Activated CD4-positive, alpha-beta memory T cell treated with anti-CD3 and anti-CD28 coated beads for 36 hours (primary cell): ENCODE results near the gene EDEM2. TPM values are rescaled to one million over a fixed set of nuclear protein-coding genes. Genes with fewer than 3 reads are reported as not detected.

ENCODE experiments used
- CTCF ChIA-PET: fragments of 350-600 bp; sonication (Branson Sonifier 250); formaldehyde crosslinking; loops from one replicate; lab custom pipeline; 2021; ENCODE audit warnings: antibody characterized with exemption, inconsistent platforms; lab: Charles Lee
- POLR2A ChIA-PET: fragments of 350-600 bp; sonication (Branson Sonifier 250); formaldehyde crosslinking; loops from one replicate; lab custom pipeline; 2021; ENCODE audit warnings: antibody characterized with exemption; lab: Charles Lee
- DNase-seq: peaks from one replicate; pipeline ENCODE4 v3.0.0-alpha.2; 2020
- H3K27ac Mint-ChIP-seq: one replicate; pipeline ENCODE4 v1.8.0; 2021; ENCODE audit warnings: mixed read lengths
- H3K27me3 Mint-ChIP-seq: one replicate; pipeline ENCODE4 v1.8.0; 2021; ENCODE audit warnings: mixed read lengths
- H3K36me3 Mint-ChIP-seq: one replicate; pipeline ENCODE4 v1.8.0; 2021; ENCODE audit warnings: mixed read lengths
- H3K4me1 Mint-ChIP-seq: one replicate; pipeline ENCODE4 v1.8.0; 2021; ENCODE audit warnings: low read depth, mixed read lengths
- H3K4me3 Mint-ChIP-seq: one replicate; pipeline ENCODE4 v1.8.0; 2021; ENCODE audit warnings: mild to moderate bottlenecking, mixed read lengths
- H3K9me3 Mint-ChIP-seq: one replicate; pipeline ENCODE4 v1.8.0; 2021; ENCODE audit warnings: mixed read lengths
- intact Hi-C: fragments of 100-400 bp; cut with micrococcal nuclease; formaldehyde crosslinking; loops from one replicate; pipeline ENCODE4 v1.15.1; 2023
- total RNA-seq, 2 experiments: library from RNA; stranded (reverse); gene quantifications; one replicate each; pipeline ENCODE4 v1.2.3, GENCODE V29; 2021

The EDEM2 gene
- total RNA-seq, 2 experiments from 2014 or later, result 17.3 to 19.9 TPM

GRCh38 chr20:35135867-35136586 lies 11.1 kb downstream of the EDEM2 start:
- CTCF ChIA-PET, result no interaction called here
- H3K9me3 Mint-ChIP-seq, result no peaks in the 10 kb centered on the region
- H3K4me1 Mint-ChIP-seq, result no peaks in the 10 kb centered on the region
- intact Hi-C loops, result no loop called here
- POLR2A ChIA-PET, result no interaction called here
- no peak overlapping the region for H3K27ac Mint-ChIP-seq
- DNase-seq, result no peak
- H3K36me3 Mint-ChIP-seq, result peaks cover 29% of the 10 kb centered on the region
- no peaks in the 10 kb centered on the region for H3K27me3 Mint-ChIP-seq
- H3K4me3 Mint-ChIP-seq, result no peak overlapping the region

DNA sequence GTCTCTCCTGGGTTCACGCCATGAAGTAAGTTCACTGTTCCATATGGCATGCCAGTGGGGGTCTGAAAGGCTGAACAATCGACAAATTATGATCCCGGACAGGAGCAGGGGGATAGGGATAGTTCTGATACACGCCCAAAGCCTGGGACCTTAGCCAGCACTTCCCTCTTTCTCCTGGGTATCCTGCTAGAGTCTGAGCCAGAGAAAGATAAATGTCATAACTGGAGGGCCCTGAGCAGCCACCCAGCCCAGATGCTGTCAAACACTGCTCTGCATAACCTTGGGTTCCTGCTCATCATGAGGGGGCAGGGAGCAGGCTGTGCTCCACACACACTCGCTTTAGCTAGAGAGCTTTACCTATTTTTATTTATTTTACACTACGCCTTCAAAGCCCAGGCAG lies 12.3 kb downstream of the EDEM2 start:
- Mint-ChIP-seq H3K4me1 (no peaks in the 10 kb centered on the region), H3K27me3 (no peaks in the 10 kb centered on the region), H3K9me3 (no peaks in the 10 kb centered on the region), H3K4me3 (no peak overlapping the region), H3K27ac (no peak overlapping the region), H3K36me3 (peaks cover 29% of the 10 kb centered on the region)
- no peak for DNase-seq
- intact Hi-C loops, result no loop called here
- POLR2A ChIA-PET, result no interaction called here
- CTCF ChIA-PET, result no interaction called here

DNA sequence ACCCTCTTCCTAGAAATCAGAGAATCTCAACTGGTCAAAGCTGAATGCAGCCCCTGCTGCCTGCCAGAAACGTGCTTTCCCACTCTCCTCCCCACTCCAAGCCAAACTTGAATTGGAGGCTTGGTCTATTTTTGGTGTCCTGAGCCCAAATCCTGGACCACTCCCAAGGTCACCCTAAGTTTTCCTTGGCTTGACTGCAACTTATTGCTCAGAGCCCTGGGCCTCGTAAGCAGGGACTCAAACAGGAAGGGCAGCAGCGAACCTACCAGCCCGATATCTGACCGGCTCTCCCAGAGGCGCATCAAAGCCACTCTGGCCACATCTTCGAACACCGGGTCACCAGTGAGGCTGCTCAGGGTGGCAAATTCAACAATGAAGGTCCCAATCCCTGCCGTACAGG lies 12.7 kb downstream of the EDEM2 start:
- POLR2A ChIA-PET, result no interaction called here
- H3K27me3 Mint-ChIP-seq, result no peaks in the 10 kb centered on the region
- H3K4me3 Mint-ChIP-seq, result no peak overlapping the region
- H3K4me1 Mint-ChIP-seq, result no peaks in the 10 kb centered on the region
- DNase-seq, result no peak
- CTCF ChIA-PET, result no interaction called here
- H3K36me3 Mint-ChIP-seq, result peaks cover 29% of the 10 kb centered on the region
- no peak overlapping the region for H3K27ac Mint-ChIP-seq
- H3K9me3 Mint-ChIP-seq, result no peaks in the 10 kb centered on the region
- intact Hi-C loops, result no loop called here

DNA sequence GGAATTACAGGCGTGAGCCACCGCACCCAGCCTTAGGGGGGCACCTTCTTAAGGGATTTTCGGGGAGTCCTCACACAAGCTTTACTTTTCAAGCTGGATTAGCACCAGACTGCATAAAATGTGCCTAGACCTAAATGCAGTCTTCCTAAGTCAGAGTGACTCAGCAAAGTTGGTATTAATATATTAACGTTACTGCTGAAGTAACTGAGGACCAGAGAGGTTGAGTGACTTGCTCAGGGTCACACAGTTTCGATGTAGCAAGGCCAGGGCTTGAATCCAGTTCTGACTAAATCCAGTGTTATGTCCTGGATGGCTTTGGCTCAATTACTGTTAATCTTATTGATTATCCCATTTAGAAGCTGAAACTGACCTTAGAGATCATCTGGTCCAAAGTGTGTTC lies 13.4 kb downstream of the EDEM2 start:
- H3K36me3 Mint-ChIP-seq, result peaks cover 29% of the 10 kb centered on the region
- H3K27me3 Mint-ChIP-seq, result no peaks in the 10 kb centered on the region
- no peak overlapping the region for H3K4me3 Mint-ChIP-seq
- CTCF ChIA-PET, result interaction anchor here (1.0 kb wide), 1 partner anchor 11 kb away, joined by 3 read pairs; no protein-coding TSS in a partner anchor
- DNase-seq, result no peak
- intact Hi-C loops, result no loop called here
- H3K4me1 Mint-ChIP-seq, result no peaks in the 10 kb centered on the region
- no peak overlapping the region for H3K27ac Mint-ChIP-seq
- POLR2A ChIA-PET, result no interaction called here
- no peaks in the 10 kb centered on the region for H3K9me3 Mint-ChIP-seq

DNA sequence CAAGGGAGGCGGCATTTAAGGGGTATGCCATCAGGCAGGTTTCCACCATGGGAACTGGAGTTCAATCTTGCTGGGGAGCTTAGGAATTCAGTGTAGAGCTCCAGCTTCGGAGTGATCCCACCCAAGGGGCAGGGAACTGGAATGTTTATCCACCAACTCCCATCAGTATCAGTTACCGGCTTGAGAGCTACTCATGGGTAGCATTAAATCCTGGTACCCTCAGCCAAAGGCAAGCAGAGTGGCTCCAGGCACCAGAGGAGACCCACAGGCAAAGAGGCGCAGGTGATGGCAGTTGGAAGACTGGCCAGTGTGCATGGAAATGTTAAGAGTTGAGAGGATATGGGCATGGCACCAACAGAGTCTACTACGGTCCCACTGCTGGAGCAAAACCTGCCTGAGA lies 14.1 kb downstream of the EDEM2 start:
- Mint-ChIP-seq H3K27ac (no peak overlapping the region), H3K9me3 (no peaks in the 10 kb centered on the region), H3K36me3 (peaks cover 26% of the 10 kb centered on the region), H3K27me3 (no peaks in the 10 kb centered on the region), H3K4me3 (no peak overlapping the region), H3K4me1 (no peaks in the 10 kb centered on the region)
- DNase-seq, result no peak
- intact Hi-C loops, result no loop called here
- POLR2A ChIA-PET, result no interaction called here
- CTCF ChIA-PET, result interaction anchor here (0.7 to 1.0 kb wide), 2 partner anchors 12 kb away, joined by 3 read pairs; no protein-coding TSS in a partner anchor

DNA sequence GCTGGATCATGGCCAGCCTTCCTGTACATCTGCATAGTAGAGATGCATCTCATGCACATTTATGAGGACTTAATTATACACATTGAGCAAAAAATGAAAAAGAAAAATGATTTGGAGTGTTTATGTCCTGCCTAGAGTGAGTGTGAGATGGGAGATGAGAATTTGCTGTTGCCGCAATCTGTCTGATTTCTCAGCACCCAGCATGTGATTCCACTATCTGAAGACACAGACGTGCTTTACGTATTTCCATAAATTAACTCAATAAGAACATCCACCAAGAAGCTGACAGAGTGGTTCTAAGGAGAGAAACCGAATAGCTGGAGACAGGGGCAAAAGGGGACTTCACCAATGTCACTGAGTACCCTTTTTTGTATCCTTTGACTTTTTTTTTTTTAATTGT lies 15.2 kb downstream of the EDEM2 start:
- ChIA-PET CTCF (interaction anchor here (1.9 kb wide), 1 partner anchor 36 kb away, joined by 8 read pairs; no protein-coding TSS in a partner anchor), POLR2A (no interaction called here)
- H3K27me3 Mint-ChIP-seq, result no peaks in the 10 kb centered on the region
- no peak for DNase-seq
- no peaks in the 10 kb centered on the region for H3K9me3 Mint-ChIP-seq
- no peak overlapping the region for H3K4me3 Mint-ChIP-seq
- peaks cover 25% of the 10 kb centered on the region for H3K36me3 Mint-ChIP-seq
- H3K27ac Mint-ChIP-seq, result no peak overlapping the region
- intact Hi-C loops, result no loop called here
- no peaks in the 10 kb centered on the region for H3K4me1 Mint-ChIP-seq

- intact Hi-C loops, result no loop called here
- Mint-ChIP-seq H3K4me1 (no peaks in the 10 kb centered on the region), H3K27ac (no peak overlapping the region), H3K4me3 (no peak overlapping the region), H3K36me3 (peaks cover 30% of the 10 kb centered on the region), H3K27me3 (no peaks in the 10 kb centered on the region), H3K9me3 (no peaks in the 10 kb centered on the region)
- CTCF ChIA-PET, result interaction anchor here (1.0 kb wide), 1 partner anchor 15 kb away, joined by 4 read pairs; no protein-coding TSS in a partner anchor
- POLR2A ChIA-PET, result no interaction called here
- no peak for DNase-seq
Measured at GRCh38 chr20:35129647-35130069, 17.5 kb downstream of the EDEM2 start.

DNA sequence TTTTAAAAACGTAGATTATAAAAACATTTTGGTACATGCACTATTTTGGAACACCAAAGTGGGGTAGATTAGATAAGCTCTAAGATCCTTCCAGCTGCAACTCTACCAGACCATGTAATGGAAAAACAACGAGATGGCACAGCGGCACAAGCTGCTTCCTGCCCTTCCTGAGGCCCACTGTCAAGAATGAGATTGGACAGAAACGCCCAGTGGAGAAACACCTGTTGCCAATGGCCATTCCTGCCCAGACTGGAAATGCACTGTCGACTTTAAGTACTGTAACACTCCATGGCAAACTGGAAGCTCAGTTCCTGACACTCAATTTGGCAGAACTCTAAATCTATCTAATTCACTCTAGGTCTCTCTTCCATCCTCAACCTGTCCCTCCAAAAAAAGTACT lies 21.4 kb downstream of the EDEM2 start:
- Mint-ChIP-seq H3K27me3 (no peaks in the 10 kb centered on the region), H3K9me3 (no peaks in the 10 kb centered on the region), H3K36me3 (peaks cover 35% of the 10 kb centered on the region), H3K4me1 (peaks cover 2% of the 10 kb centered on the region), H3K27ac (no peak overlapping the region), H3K4me3 (no peak overlapping the region)
- ChIA-PET POLR2A (interaction anchor here (0.7 to 1.5 kb wide), 2 partner anchors 14 to 21 kb away, joined by 3 to 6 read pairs; partner anchors contain the start of gene EDEM2), CTCF (interaction anchor here (0.9 kb wide), 1 partner anchor 19 kb away, joined by 3 read pairs; no protein-coding TSS in a partner anchor)
- intact Hi-C loops, result no loop called here
- no peak for DNase-seq

- H3K27ac Mint-ChIP-seq, result no peak overlapping the region
- no peak overlapping the region for H3K4me3 Mint-ChIP-seq
- no peak for DNase-seq
- no peaks in the 10 kb centered on the region for H3K27me3 Mint-ChIP-seq
- peaks cover 44% of the 10 kb centered on the region for H3K36me3 Mint-ChIP-seq
- H3K4me1 Mint-ChIP-seq, result peaks cover 2% of the 10 kb centered on the region
- intact Hi-C loops, result no loop called here
- no peaks in the 10 kb centered on the region for H3K9me3 Mint-ChIP-seq
- ChIA-PET CTCF (interaction anchor here (0.9 kb wide), 1 partner anchor 26 kb away, joined by 3 read pairs; no protein-coding TSS in a partner anchor), POLR2A (no interaction called here)
Measured at GRCh38 chr20:35122756-35123405, 24.3 kb downstream of the EDEM2 start.

DNA sequence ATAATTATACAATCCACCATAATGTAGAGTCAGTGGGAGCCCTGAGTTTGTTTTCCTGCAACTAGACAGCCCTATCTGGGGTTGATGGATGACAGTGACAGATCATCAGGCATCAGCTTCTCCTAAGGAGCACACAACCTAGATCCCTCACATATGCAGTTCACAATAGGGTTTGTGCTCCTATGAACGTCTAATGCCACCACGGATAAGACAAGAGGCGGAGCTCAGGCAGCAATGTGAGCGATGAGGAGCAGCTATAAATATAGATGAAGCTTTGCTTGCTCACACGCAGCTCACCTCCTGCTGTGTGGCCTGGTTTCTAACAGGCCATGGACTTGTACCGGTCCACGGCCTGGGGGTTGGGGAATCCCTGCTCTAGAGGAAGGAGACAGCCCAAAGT lies 25.9 kb downstream of the EDEM2 start:
- CTCF ChIA-PET, result no interaction called here
- H3K4me1 Mint-ChIP-seq, result peaks cover 7% of the 10 kb centered on the region
- POLR2A ChIA-PET, result interaction anchor here (0.6 kb wide), 1 partner anchor 872 kb away, joined by 3 read pairs; no protein-coding TSS in a partner anchor
- peaks cover 43% of the 10 kb centered on the region for H3K36me3 Mint-ChIP-seq
- DNase-seq, result no peak
- no peak overlapping the region for H3K4me3 Mint-ChIP-seq
- no peaks in the 10 kb centered on the region for H3K9me3 Mint-ChIP-seq
- H3K27ac Mint-ChIP-seq, result no peak overlapping the region
- no peaks in the 10 kb centered on the region for H3K27me3 Mint-ChIP-seq
- intact Hi-C loops, result no loop called here

- CTCF ChIA-PET, result no interaction called here
- intact Hi-C loops, result no loop called here
- Mint-ChIP-seq H3K4me3 (no peak overlapping the region), H3K27me3 (no peaks in the 10 kb centered on the region), H3K9me3 (no peaks in the 10 kb centered on the region), H3K36me3 (peaks cover 44% of the 10 kb centered on the region), H3K27ac (peak overlapping the region; percentile 24), H3K4me1 (peaks cover 7% of the 10 kb centered on the region)
- peak; percentile 48 for DNase-seq
- POLR2A ChIA-PET, result no interaction called here
Measured at GRCh38 chr20:35120012-35120701, 27.0 kb downstream of the EDEM2 start.

DNA sequence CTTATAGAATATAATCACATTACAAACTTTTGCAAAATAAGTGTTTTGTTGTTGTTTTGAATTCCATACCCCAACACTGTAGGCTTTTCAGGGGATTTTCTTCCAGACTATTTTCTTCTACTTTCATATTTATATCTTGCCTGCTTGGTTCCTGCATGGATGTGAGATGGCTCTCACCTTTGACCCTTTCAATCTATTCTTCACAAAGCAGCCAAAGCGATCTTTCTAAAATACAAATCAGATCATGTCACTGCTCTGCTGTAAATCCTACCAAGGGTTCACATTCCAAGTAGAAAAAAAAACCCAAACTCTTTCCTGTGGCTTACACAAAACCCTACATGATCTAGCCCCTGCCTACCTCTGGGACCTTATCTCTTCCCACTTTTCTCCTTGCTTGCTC lies 29.5 kb downstream of the EDEM2 start:
- POLR2A ChIA-PET, result no interaction called here
- H3K27ac Mint-ChIP-seq, result peak overlapping the region; percentile 31
- H3K4me1 Mint-ChIP-seq, result peaks cover 7% of the 10 kb centered on the region
- CTCF ChIA-PET, result no interaction called here
- H3K4me3 Mint-ChIP-seq, result no peak overlapping the region
- peaks cover 35% of the 10 kb centered on the region for H3K36me3 Mint-ChIP-seq
- no peaks in the 10 kb centered on the region for H3K27me3 Mint-ChIP-seq
- intact Hi-C loops, result no loop called here
- no peak for DNase-seq
- no peaks in the 10 kb centered on the region for H3K9me3 Mint-ChIP-seq
